Nephron (organoid): ENCODE results near the gene UBAC2.

ENCODE experiments used
- H3K27ac Mint-ChIP-seq, 3 experiments: 2 replicates each; pipeline ENCODE4 v1.8.0; 2020; ENCODE audit warnings: mixed read lengths in 3 of 3, mild to moderate bottlenecking in 2 of 3, moderate library complexity in 1 of 3
- H3K27me3 Mint-ChIP-seq: 2 replicates; pipeline ENCODE4 v1.8.0; 2021; ENCODE audit warnings: low read depth, mild to moderate bottlenecking, moderate library complexity, mixed read lengths
- H3K36me3 Mint-ChIP-seq: 2 replicates; pipeline ENCODE4 v1.8.0; 2020; ENCODE audit warnings: low read depth, mixed read lengths
- H3K4me1 Mint-ChIP-seq: 2 replicates; pipeline ENCODE4 v1.8.0; 2020; ENCODE audit warnings: mixed read lengths
- H3K4me3 Mint-ChIP-seq, 3 experiments: 2 replicates each; pipeline ENCODE4 v1.8.0; 2020; ENCODE audit warnings: mild to moderate bottlenecking in 3 of 3, mixed read lengths in 3 of 3, moderate library complexity in 2 of 3
- H3K9me3 Mint-ChIP-seq: 2 replicates; pipeline ENCODE4 v1.8.0; 2020; ENCODE audit warnings: mixed read lengths
- TF ChIP-seq, protein P1 (sequence below), 3 experiments: fragments of 200-600 bp; sonication (generic); IDR thresholded peaks; one replicate each; pipeline ENCODE4 v1.5.0; 2021; ENCODE audit warnings: antibody characterized with exemption in 3 of 3; ENCODE audit not compliant: unreplicated experiment in 3 of 3

The UBAC2 gene

DNA sequence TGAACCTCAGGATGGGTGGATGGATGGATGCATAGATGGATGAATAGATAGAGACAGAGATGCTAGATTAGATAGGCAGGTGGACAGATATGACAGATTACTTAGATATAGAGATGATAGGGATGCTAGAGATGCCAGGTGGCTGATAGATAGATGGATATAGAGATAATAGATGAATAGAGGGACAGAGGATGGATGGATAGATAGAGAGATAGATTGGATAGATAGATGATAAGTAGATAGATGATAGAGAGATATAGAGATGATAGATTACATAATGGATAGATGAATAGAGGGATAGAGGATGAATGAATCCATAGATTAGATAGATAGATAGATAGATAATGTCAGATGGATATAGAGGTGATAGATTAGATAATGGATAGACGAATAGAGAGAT is 212.2 kb downstream of the UBAC2 start:
- peaks cover 5% of the 10 kb centered on the region for H3K27me3 Mint-ChIP-seq
- no peaks in the 10 kb centered on the region for H3K36me3 Mint-ChIP-seq
- TF ChIP-seq, protein P1, sequence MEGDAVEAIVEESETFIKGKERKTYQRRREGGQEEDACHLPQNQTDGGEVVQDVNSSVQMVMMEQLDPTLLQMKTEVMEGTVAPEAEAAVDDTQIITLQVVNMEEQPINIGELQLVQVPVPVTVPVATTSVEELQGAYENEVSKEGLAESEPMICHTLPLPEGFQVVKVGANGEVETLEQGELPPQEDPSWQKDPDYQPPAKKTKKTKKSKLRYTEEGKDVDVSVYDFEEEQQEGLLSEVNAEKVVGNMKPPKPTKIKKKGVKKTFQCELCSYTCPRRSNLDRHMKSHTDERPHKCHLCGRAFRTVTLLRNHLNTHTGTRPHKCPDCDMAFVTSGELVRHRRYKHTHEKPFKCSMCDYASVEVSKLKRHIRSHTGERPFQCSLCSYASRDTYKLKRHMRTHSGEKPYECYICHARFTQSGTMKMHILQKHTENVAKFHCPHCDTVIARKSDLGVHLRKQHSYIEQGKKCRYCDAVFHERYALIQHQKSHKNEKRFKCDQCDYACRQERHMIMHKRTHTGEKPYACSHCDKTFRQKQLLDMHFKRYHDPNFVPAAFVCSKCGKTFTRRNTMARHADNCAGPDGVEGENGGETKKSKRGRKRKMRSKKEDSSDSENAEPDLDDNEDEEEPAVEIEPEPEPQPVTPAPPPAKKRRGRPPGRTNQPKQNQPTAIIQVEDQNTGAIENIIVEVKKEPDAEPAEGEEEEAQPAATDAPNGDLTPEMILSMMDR (IDR thresholded peaks at IDR 0.05; ENCODE audit: unreplicated experiment in 3 of 3): no peak
- H3K9me3 Mint-ChIP-seq: peaks cover 3% of the 10 kb centered on the region
- H3K27ac Mint-ChIP-seq: no peak overlapping the region
- H3K4me1 Mint-ChIP-seq: peaks cover 3% of the 10 kb centered on the region
- no peak overlapping the region for H3K4me3 Mint-ChIP-seq

DNA sequence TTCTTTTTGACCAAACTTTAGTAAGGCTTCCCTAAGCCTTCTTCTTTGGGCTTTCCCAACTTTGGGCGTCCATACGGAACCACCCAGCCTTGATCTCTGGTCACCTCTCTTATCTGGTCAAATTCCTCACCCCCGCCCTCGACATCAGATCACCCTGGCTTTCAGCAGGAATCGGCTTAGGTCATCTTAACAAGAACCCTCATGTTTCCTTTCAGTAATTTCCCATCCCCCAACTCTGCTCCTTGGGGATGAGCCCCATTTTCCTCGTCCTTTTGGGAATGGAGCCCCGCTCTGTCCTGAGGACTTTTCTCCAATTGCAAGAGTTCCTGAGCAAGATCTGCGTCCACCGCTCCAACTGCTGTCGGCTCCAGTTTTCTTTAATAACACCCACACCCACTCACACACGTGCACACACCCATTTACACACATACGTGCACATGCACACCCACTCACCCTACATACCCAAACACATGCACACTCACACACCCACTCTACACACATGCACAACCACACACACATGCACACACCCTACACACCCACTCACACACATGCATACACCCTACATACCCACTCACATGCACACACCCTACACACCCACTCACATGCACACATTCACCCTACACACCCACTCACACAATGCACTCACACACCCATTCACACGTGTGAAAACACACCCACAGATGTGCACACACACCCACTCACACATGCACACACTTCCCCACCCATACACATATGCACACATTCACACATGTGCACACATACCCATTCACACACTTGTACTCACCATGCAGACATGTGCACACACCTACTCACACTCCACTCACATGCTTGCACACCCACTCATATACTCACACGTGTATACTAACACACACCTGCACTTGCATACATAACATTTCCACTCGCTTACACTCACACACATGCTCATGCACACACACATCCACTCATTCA is 213.7 kb downstream of the UBAC2 start:
- H3K27ac Mint-ChIP-seq: no peak overlapping the region
- TF ChIP-seq, protein P1 (IDR thresholded peaks at IDR 0.05; ENCODE audit: unreplicated experiment in 3 of 3): no peak
- no peaks in the 10 kb centered on the region for H3K36me3 Mint-ChIP-seq
- peaks cover 5% of the 10 kb centered on the region for H3K4me1 Mint-ChIP-seq
- peaks cover 3% of the 10 kb centered on the region for H3K9me3 Mint-ChIP-seq
- no peak overlapping the region for H3K4me3 Mint-ChIP-seq
- peaks cover 14% of the 10 kb centered on the region for H3K27me3 Mint-ChIP-seq

DNA sequence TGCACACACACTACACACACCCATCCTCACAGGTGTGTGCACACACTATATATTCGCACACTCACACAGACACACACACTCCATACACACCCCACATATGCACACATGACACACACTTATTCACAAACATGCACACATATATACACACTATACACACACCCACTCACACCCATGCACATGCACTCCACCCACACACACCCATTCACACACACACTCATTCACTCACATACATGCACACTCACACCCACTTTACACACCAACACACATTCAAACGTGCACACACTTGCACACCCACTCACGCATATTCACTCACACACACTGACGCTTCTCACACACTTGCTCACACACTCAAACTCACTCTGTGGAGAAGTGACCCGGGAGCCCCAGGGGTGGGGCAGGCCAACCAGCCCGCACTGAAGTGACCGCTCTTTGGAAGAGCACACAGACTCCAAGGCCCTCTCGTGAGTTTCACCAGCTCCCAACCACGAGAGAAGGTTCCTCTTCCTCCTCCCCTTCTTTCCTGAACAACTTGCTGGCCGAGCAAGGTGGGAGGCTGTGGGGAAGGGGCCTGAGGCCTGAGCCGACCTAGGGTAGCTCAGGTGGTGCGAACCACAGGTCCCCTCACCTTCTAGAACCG is 214.5 kb downstream of the UBAC2 start:
- peaks cover 3% of the 10 kb centered on the region for H3K9me3 Mint-ChIP-seq
- H3K27me3 Mint-ChIP-seq: peaks cover 14% of the 10 kb centered on the region

DNA sequence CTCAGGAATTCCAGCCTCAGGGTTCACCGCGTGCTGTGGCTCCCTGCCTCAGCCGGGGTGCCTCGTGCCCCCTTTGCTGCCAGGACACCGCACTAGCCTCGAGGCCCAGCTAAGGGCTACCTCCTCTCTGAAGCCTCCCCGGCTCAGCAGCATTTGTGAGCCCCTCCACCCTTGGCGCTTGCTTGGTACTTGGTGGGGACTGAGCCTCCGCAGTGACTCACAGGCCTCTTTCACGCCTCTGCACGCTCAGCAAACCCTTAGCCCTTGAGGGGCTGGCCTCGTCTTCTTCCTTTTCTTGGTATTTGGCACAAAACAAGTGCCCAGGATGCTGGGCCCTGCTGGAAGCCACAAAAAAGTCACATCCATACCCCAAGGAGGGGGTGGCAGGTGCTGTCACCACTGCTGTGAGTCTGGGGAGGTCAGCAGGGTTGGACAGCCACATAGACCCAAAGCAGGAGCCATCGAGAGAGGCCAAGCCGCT is 215.2 kb downstream of the UBAC2 start:
- H3K36me3 Mint-ChIP-seq: no peaks in the 10 kb centered on the region

More for the DNA sequence above, 214.5 kb downstream of the UBAC2 start:
- Mint-ChIP-seq H3K36me3 (no peaks in the 10 kb centered on the region), H3K4me3 (no peak overlapping the region), H3K27ac (no peak overlapping the region), H3K4me1 (peaks cover 5% of the 10 kb centered on the region)
- TF ChIP-seq, protein P1 (IDR thresholded peaks at IDR 0.05; ENCODE audit: unreplicated experiment in 3 of 3): no peak

DNA sequence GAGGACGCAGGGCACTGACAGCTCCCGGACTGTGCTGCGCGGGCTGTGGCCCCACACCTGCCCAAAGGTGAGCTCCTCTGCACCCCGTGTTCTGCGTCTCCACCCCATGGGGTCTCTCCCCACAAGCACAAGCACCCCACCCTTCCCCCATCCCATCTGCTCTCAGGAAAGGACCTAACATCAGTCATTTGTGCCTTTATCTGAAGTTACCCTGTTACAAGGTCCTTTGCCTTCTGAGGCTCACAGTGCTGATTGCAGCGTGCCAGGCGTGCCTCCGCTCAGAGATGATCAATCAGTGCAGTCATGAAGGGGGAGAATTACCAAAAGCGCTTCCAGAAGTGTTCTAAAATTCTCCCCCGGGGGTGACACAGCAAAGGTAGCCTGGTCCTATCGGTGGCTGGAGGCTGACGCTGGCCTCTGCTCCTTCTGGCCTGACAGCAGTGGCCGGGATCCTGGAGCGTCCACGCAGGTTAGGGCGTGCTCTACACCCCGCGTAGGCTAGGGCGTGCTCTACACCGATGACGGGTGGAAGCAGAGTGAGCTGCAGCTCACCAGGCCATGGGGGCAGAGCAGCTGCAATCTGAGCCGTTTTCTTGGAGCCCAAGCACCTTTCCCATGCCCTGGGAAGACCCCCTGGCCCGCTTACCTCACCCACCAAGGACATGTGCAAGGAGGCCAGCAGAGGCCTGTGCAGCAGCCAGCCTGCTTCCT is 215.9 kb downstream of the UBAC2 start:
- H3K27me3 Mint-ChIP-seq: peaks cover 14% of the 10 kb centered on the region
- TF ChIP-seq, protein P1 (IDR thresholded peaks at IDR 0.05; ENCODE audit: unreplicated experiment in 3 of 3): no peak
- no peak overlapping the region for H3K4me3 Mint-ChIP-seq
- H3K4me1 Mint-ChIP-seq: peaks cover 5% of the 10 kb centered on the region
- no peaks in the 10 kb centered on the region for H3K36me3 Mint-ChIP-seq
- H3K9me3 Mint-ChIP-seq: peaks cover 3% of the 10 kb centered on the region
- H3K27ac Mint-ChIP-seq: no peak overlapping the region

More for the DNA sequence above, 215.2 kb downstream of the UBAC2 start:
- H3K4me3 Mint-ChIP-seq: no peak overlapping the region
- H3K9me3 Mint-ChIP-seq: peaks cover 3% of the 10 kb centered on the region
- no peak overlapping the region for H3K27ac Mint-ChIP-seq
- H3K4me1 Mint-ChIP-seq: peaks cover 5% of the 10 kb centered on the region
- H3K27me3 Mint-ChIP-seq: peaks cover 14% of the 10 kb centered on the region
- TF ChIP-seq, protein P1 (IDR thresholded peaks at IDR 0.05; ENCODE audit: unreplicated experiment in 3 of 3): no peak
